KOPT-K1 (cell line): Measurements from ENCODE around the gene HDAC8.

Experiments
- H3K27ac ChIP-seq: fragments of 200-600 bp; sonication (generic); 2 replicates; pipeline ENCODE4 v1.5.1; 2016; ENCODE audit warnings: antibody characterized with exemption, mild to moderate bottlenecking, low read depth, low read length; ENCODE audit not compliant: poor library complexity, severe bottlenecking
- H3K36me3 ChIP-seq: fragments of 200-600 bp; sonication (generic); 2 replicates; pipeline ENCODE4 v1.5.1; 2017; ENCODE audit warnings: antibody characterized with exemption, mild to moderate bottlenecking, low read length, moderate library complexity; ENCODE audit not compliant: insufficient read depth
- H3K9me3 ChIP-seq: fragments of 200-600 bp; sonication (generic); 2 replicates; pipeline ENCODE4 v1.5.1; 2017; ENCODE audit warnings: antibody characterized with exemption, low read length, mild to moderate bottlenecking; ENCODE audit not compliant: insufficient read depth, poor library complexity, severe bottlenecking

The HDAC8 gene

GRCh38 chrX:72392816-72393800 is 179.5 kb downstream of the HDAC8 start:
- no peaks in the 10 kb centered on the region for H3K9me3 ChIP-seq
- H3K27ac ChIP-seq: no peak overlapping the region
- H3K36me3 ChIP-seq: no peaks in the 10 kb centered on the region

GRCh38 chrX:72392042-72392441 is 180.6 kb downstream of the HDAC8 start:
- Histone ChIP-seq H3K27ac (no peak overlapping the region), H3K36me3 (no peaks in the 10 kb centered on the region), H3K9me3 (no peaks in the 10 kb centered on the region)

GRCh38 chrX:72387247-72387646 is 185.4 kb downstream of the HDAC8 start:
- no peaks in the 10 kb centered on the region for H3K36me3 ChIP-seq
- no peaks in the 10 kb centered on the region for H3K9me3 ChIP-seq
- H3K27ac ChIP-seq: no peak overlapping the region

GRCh38 chrX:72382202-72382595 is 190.4 kb downstream of the HDAC8 start:
- Histone ChIP-seq H3K27ac (no peak overlapping the region), H3K36me3 (no peaks in the 10 kb centered on the region), H3K9me3 (no peaks in the 10 kb centered on the region)

GRCh38 chrX:72381439-72382201 is 191.0 kb downstream of the HDAC8 start:
- Histone ChIP-seq H3K9me3 (no peaks in the 10 kb centered on the region), H3K27ac (no peak overlapping the region), H3K36me3 (no peaks in the 10 kb centered on the region)

GRCh38 chrX:72376124-72376523 is 196.5 kb downstream of the HDAC8 start:
- Histone ChIP-seq H3K27ac (no peak overlapping the region), H3K36me3 (no peaks in the 10 kb centered on the region), H3K9me3 (no peaks in the 10 kb centered on the region)

GRCh38 chrX:72373136-72373535 is 199.5 kb downstream of the HDAC8 start:
- Histone ChIP-seq H3K27ac (no peak overlapping the region), H3K36me3 (no peaks in the 10 kb centered on the region), H3K9me3 (no peaks in the 10 kb centered on the region)

GRCh38 chrX:72372735-72373134 is 199.9 kb downstream of the HDAC8 start:
- Histone ChIP-seq H3K36me3 (no peaks in the 10 kb centered on the region), H3K27ac (no peak overlapping the region), H3K9me3 (no peaks in the 10 kb centered on the region)

- H3K27ac ChIP-seq: no peak overlapping the region
- no peaks in the 10 kb centered on the region for H3K36me3 ChIP-seq
These were observed 201.2 kb downstream of the HDAC8 start for GRCh38 chrX:72371405-72371804.

GRCh38 chrX:72368796-72369195 is 203.8 kb downstream of the HDAC8 start:
- Histone ChIP-seq H3K27ac (no peak overlapping the region), H3K9me3 (no peaks in the 10 kb centered on the region), H3K36me3 (no peaks in the 10 kb centered on the region)

More at GRCh38 chrX:72371405-72371804, 201.2 kb downstream of the HDAC8 start:
- H3K9me3 ChIP-seq: no peaks in the 10 kb centered on the region

GRCh38 chrX:72367516-72367915 is 205.1 kb downstream of the HDAC8 start:
- Histone ChIP-seq H3K9me3 (no peaks in the 10 kb centered on the region), H3K36me3 (no peaks in the 10 kb centered on the region), H3K27ac (no peak overlapping the region)

- H3K9me3 ChIP-seq: no peaks in the 10 kb centered on the region
- no peaks in the 10 kb centered on the region for H3K36me3 ChIP-seq
These were observed 205.8 kb downstream of the HDAC8 start for GRCh38 chrX:72366701-72367454.

GRCh38 chrX:72366178-72366577 is 206.5 kb downstream of the HDAC8 start:
- Histone ChIP-seq H3K36me3 (no peaks in the 10 kb centered on the region), H3K27ac (no peak overlapping the region), H3K9me3 (no peaks in the 10 kb centered on the region)

More at GRCh38 chrX:72366701-72367454, 205.8 kb downstream of the HDAC8 start:
- no peak overlapping the region for H3K27ac ChIP-seq

GRCh38 chrX:72365126-72365525 is 207.5 kb downstream of the HDAC8 start:
- Histone ChIP-seq H3K9me3 (no peaks in the 10 kb centered on the region), H3K27ac (no peak overlapping the region), H3K36me3 (no peaks in the 10 kb centered on the region)

GRCh38 chrX:72360326-72360725 is 212.3 kb downstream of the HDAC8 start:
- no peaks in the 10 kb centered on the region for H3K36me3 ChIP-seq
- H3K9me3 ChIP-seq: no peaks in the 10 kb centered on the region
- H3K27ac ChIP-seq: no peak overlapping the region
